GM18867 (cell line): ENCODE results near the gene BBIP1.
A peak's percentile ranks its signal among the peaks of the same experiment; 100 is the strongest.

ENCODE experiments used
- ATAC-seq: cut with Tn5 transposase; IDR thresholded peaks from one replicate; pipeline ENCODE4 v1.9.1; 2021; ENCODE audit warnings: mild to moderate bottlenecking, moderate library complexity; ENCODE audit not compliant: unreplicated experiment

BBIP1 gene

GRCh38 chr10:110863956-110864355, 55.0 kb downstream of the BBIP1 start:
- no peak for ATAC-seq

- ATAC-seq = no peak
Observed at GRCh38 chr10:110863361-110863760, 55.6 kb downstream of the BBIP1 start.

GRCh38 chr10:110862961-110863360, 56.0 kb downstream of the BBIP1 start:
- ATAC-seq = no peak

- no peak for ATAC-seq
Observed at GRCh38 chr10:110861930-110862649, 56.9 kb downstream of the BBIP1 start.

- no peak for ATAC-seq
Observed at GRCh38 chr10:110861476-110861875, 57.5 kb downstream of the BBIP1 start.

- peak; percentile 64 for ATAC-seq
Observed at GRCh38 chr10:110860576-110861241, 58.3 kb downstream of the BBIP1 start.

GRCh38 chr10:110859973-110860376, 59.0 kb downstream of the BBIP1 start:
- no peak for ATAC-seq

- ATAC-seq = no peak
Observed at GRCh38 chr10:110859206-110859972, 59.6 kb downstream of the BBIP1 start.

- no peak for ATAC-seq
Observed at GRCh38 chr10:110858297-110858934, 60.6 kb downstream of the BBIP1 start.

GRCh38 chr10:110857265-110858171, 61.5 kb downstream of the BBIP1 start:
- ATAC-seq = no peak

GRCh38 chr10:110853921-110854605, 64.9 kb downstream of the BBIP1 start:
- no peak for ATAC-seq

- ATAC-seq = no peak
Observed at GRCh38 chr10:110852947-110853346, 66.0 kb downstream of the BBIP1 start.

GRCh38 chr10:110852255-110852896, 66.6 kb downstream of the BBIP1 start:
- ATAC-seq = no peak

GRCh38 chr10:110851020-110851612, 67.9 kb downstream of the BBIP1 start:
- ATAC-seq = no peak

- no peak for ATAC-seq
Observed at GRCh38 chr10:110850099-110850498, 68.9 kb downstream of the BBIP1 start.
